Measurements from ENCODE around the gene KDM1B. TPM values are rescaled to one million over a fixed set of nuclear protein-coding genes. Genes with fewer than 3 reads are reported as not detected.

Gene KDM1B
- polyA plus RNA-seq, 1 of the 3 experiments (the other 2 are of a cell fraction), result 9.4 TPM

GRCh38 chr6:18246205-18246604 lies 91.0 kb downstream of the KDM1B start:
- Histone ChIP-seq H3K9me2 (no peaks in the 10 kb centered on the region), H3K9me3 (no peaks in the 10 kb centered on the region), H3K4me2 (no peak overlapping the region), H3K27ac (ENCODE audit: low read depth in 2 of 2, low read length in 1 of 2) (no peak overlapping the region), H3K4me1 (ENCODE audit: control insufficient read depth in 1 of 2, insufficient read depth in 2 of 2, low read depth in 1 of 2, low read length in 1 of 2) (no peaks in the 10 kb centered on the region), H3F3A (replicated peaks; ENCODE audit: insufficient read depth) (peaks cover 28% of the 10 kb centered on the region), H3K36me3 (replicated peaks in 1 of 2; ENCODE audit: control insufficient read depth in 1 of 2, insufficient read depth in 2 of 2, low read length in 1 of 2) (peaks cover 76 to 84% of the 10 kb centered on the region in 2 experiments), H3K79me2 (ENCODE audit: insufficient read depth) (peaks cover 91% of the 10 kb centered on the region), H3K27me3 (ENCODE audit: insufficient read depth) (no peaks in the 10 kb centered on the region), H4K20me1 (ENCODE audit: insufficient read depth) (no peaks in the 10 kb centered on the region), H3K9ac (no peak overlapping the region), H2AFZ (ENCODE audit: low read depth) (no peak overlapping the region), H3K4me3 (ENCODE audit: low read depth in 2 of 2, low read length in 1 of 2) (no peak overlapping the region)
- DNase-seq, result no peak
- ChIA-PET POLR2A (no interaction called here), CTCF (no interaction called here)
- no peak for TF ChIP-seq TAF1 (IDR thresholded peaks at IDR 0.05; ENCODE audit: borderline replicate concordance, low read depth, low read length)
- no peak for TF ChIP-seq MXI1 (IDR thresholded peaks at IDR 0.05; ENCODE audit: low read depth, low read length)
- TF ChIP-seq POLR2AphosphoS5 (IDR thresholded peaks at IDR 0.05; ENCODE audit: low read depth, low read length), result no peak
- TF ChIP-seq GABPA (IDR thresholded peaks at IDR 0.05; ENCODE audit: low read depth), result no peak

- ChIA-PET CTCF (no interaction called here), POLR2A (no interaction called here)
- H3K36me3 ChIP-seq (replicated peaks in 1 of 2; ENCODE audit: control insufficient read depth in 1 of 2, insufficient read depth in 2 of 2, low read length in 1 of 2), result peaks cover 82 to 84% of the 10 kb centered on the region in 2 experiments
- 0 out of 4 replicates have a peak overlapping the region, but pooled peaks of 1 of the 2 experiments have one; percentile 8 for H3K27ac ChIP-seq (ENCODE audit: low read depth in 2 of 2, low read length in 1 of 2)
- no peaks in the 10 kb centered on the region for H3K9me2 ChIP-seq
- H3K9me3 ChIP-seq, result no peaks in the 10 kb centered on the region
- H3K27me3 ChIP-seq (ENCODE audit: insufficient read depth), result no peaks in the 10 kb centered on the region
- peaks cover 23% of the 10 kb centered on the region for H3F3A ChIP-seq (replicated peaks; ENCODE audit: insufficient read depth)
- H3K4me2 ChIP-seq, result no peak overlapping the region
- no peaks in the 10 kb centered on the region for H4K20me1 ChIP-seq (ENCODE audit: insufficient read depth)
- peaks cover 91% of the 10 kb centered on the region for H3K79me2 ChIP-seq (ENCODE audit: insufficient read depth)
- TF ChIP-seq EP300 (IDR thresholded peaks at IDR 0.05; ENCODE audit: borderline replicate concordance in 1 of 2, low read depth in 1 of 2, low read length in 1 of 2), result no peak
- TF ChIP-seq USF1 (IDR thresholded peaks at IDR 0.05; ENCODE audit: borderline replicate concordance, low read depth), result no peak
- no peak for TF ChIP-seq MAX (IDR thresholded peaks at IDR 0.05; ENCODE audit: low read depth)
- TF ChIP-seq NFIC (IDR thresholded peaks at IDR 0.05; ENCODE audit: borderline replicate concordance), result no peak
- no peak for TF ChIP-seq CTCF (IDR thresholded peaks at IDR 0.05)
- TF ChIP-seq FOXM1 (IDR thresholded peaks at IDR 0.05; ENCODE audit: low read depth), result no peak
- no peak for TF ChIP-seq EZH2phosphoT487 (IDR thresholded peaks at IDR 0.05; ENCODE audit: borderline replicate concordance, low read depth)
- TF ChIP-seq RAD21 (IDR thresholded peaks at IDR 0.05; ENCODE audit: low read length), result no peak
- no peak for TF ChIP-seq RXRA (IDR thresholded peaks at IDR 0.05; ENCODE audit: borderline replicate concordance, low read depth)
- TF ChIP-seq SIN3A (IDR thresholded peaks at IDR 0.05; ENCODE audit: borderline replicate concordance, low read depth, low read length), result no peak
- no peak for TF ChIP-seq CHD2 (IDR thresholded peaks at IDR 0.05; ENCODE audit: low read length, partially characterized antibody)
- TF ChIP-seq TCF12 (IDR thresholded peaks at IDR 0.05), result no peak
- no peak for TF ChIP-seq IRF3 (IDR thresholded peaks at IDR 0.05; ENCODE audit: low read depth, low read length)
- no peak for TF ChIP-seq RCOR1 (IDR thresholded peaks at IDR 0.05; ENCODE audit: low read length)
- TF ChIP-seq USF2 (IDR thresholded peaks at IDR 0.05; ENCODE audit: borderline replicate concordance, low read depth, low read length), result no peak
- no peak for TF ChIP-seq ZBTB33 (IDR thresholded peaks at IDR 0.05; ENCODE audit: borderline replicate concordance, low read depth)
- TF ChIP-seq FOXJ3 (CRISPR knock-in tag; IDR thresholded peaks at IDR 0.05), result no peak
- TF ChIP-seq YY1 (IDR thresholded peaks at IDR 0.05; ENCODE audit: low read depth), result no peak
- TF ChIP-seq TEAD4 (IDR thresholded peaks at IDR 0.05; ENCODE audit: borderline replicate concordance, insufficient read depth), result no peak
- no peak for TF ChIP-seq JUND (IDR thresholded peaks at IDR 0.05)
- H3K9ac ChIP-seq, result no peak overlapping the region
- H2AFZ ChIP-seq (ENCODE audit: low read depth), result no peak overlapping the region
- no peak overlapping the region for H3K4me3 ChIP-seq (ENCODE audit: low read depth in 2 of 2, low read length in 1 of 2)
- no peak for DNase-seq
- no peaks in the 10 kb centered on the region for H3K4me1 ChIP-seq (ENCODE audit: control insufficient read depth in 1 of 2, insufficient read depth in 2 of 2, low read depth in 1 of 2, low read length in 1 of 2)
Measured at GRCh38 chr6:18247002-18247401, 91.8 kb downstream of the KDM1B start.

Measured in SK-N-SH (cell line).